Measurements from ENCODE around the gene EFS. TPM values are rescaled to one million over a fixed set of nuclear protein-coding genes. Genes with fewer than 3 reads are reported as not detected.
A peak's percentile ranks its signal among the peaks of the same experiment; 100 is the strongest.

EFS gene
- total and polyA plus RNA-seq, 10 of the 15 experiments (the other 5 are each of a cell fraction or from before 2014, with no cell fraction given): 0.08 TPM; not detected in 9

DNA sequence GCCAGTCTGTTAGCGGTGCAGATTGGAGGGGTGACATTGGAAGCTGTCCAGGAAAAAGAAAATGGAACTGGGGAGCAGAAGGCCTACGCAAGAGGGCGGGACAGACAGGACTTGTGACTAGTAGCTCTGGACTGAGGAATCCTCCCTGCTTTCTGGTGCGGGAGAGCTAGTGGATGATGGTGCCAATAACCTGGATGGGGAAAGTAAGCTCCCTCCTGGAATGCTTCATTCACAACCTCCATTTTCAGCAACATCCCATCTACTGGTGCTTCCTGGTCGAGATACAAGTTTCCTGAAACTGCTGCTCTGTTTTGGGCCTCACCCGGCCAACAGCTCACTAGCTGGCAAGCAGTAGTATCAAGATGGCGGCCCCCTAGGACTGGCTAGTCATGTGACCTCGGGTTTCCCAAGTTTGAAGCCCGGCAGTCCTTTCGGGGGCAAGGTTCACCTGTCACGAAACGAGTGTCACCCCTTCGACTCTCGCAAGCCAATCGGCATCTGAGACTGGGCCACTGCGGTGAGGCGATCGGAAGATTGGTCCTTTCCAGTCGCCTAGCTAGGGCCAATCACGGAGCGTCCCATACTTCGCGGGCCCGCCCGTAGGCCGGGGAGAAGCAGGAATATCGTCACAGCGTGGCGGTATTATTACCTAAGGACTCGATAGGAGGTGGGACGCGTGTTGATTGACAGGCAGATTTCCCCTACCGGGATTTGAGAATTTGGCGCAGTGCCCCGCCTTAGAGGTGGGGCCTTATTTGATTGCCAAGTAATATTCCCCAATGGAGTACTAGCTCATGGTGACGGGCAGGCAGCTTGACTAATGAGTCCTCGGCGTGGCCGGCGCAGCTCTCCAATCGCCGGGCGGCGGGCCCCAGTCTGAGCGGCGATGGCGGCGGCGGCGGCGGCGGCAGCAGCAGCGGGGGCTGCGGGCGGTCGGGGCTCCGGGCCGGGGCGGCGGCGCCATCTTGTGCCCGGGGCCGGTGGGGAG is 44.1 kb downstream of the EFS start, which contains the start of gene PABPN1 (continued):
- peak; percentile 41 for TF ChIP-seq MEF2B (IDR thresholded peaks at IDR 0.05; ENCODE audit: partially characterized antibody, poor library complexity, severe bottlenecking)
- TF ChIP-seq SMAD1 (IDR thresholded peaks at IDR 0.05; ENCODE audit: low read depth, partially characterized antibody): peak; percentile 52
- TF ChIP-seq LARP7 (IDR thresholded peaks at IDR 0.05): peak; percentile 66; the same call in 1 of the 2 replicates
- TF ChIP-seq PBX3 (IDR thresholded peaks at IDR 0.05; ENCODE audit: insufficient replicate concordance, low read depth, low read length): peak; percentile 99
- TF ChIP-seq ZNF24 (IDR thresholded peaks at IDR 0.05): no peak
- peak; percentile 90 for TF ChIP-seq ATF7 (IDR thresholded peaks at IDR 0.05; ENCODE audit: low read depth)
- no peak for TF ChIP-seq ETV6 (conservative IDR thresholded peaks at IDR 0.05 in 1 of 2, IDR thresholded peaks at IDR 0.05 in 1 of 2; ENCODE audit: borderline replicate concordance in 1 of 2, low read depth in 1 of 2)
- TF ChIP-seq ZBTB33 (IDR thresholded peaks at IDR 0.05): no peak
- 0 out of 2 replicates have a peak, but pooled peaks have one; percentile 18 for TF ChIP-seq RB1 (IDR thresholded peaks at IDR 0.05; ENCODE audit: borderline replicate concordance)
- peak; percentile 59 to 84; a peak in 3 of 4 replicates for TF ChIP-seq BHLHE40 (IDR thresholded peaks at IDR 0.05; ENCODE audit: borderline replicate concordance in 1 of 2, low read depth in 2 of 2, low read length in 1 of 2)
- TF ChIP-seq NFYB (IDR thresholded peaks at IDR 0.05; ENCODE audit: insufficient read depth, low read depth, low read length): no peak; the same call in none of the 2 replicates
- TF ChIP-seq TCF12 (IDR thresholded peaks at IDR 0.05; ENCODE audit: low read depth, low read length): no peak
- no peak for TF ChIP-seq BRCA1 (IDR thresholded peaks at IDR 0.05; ENCODE audit: low read depth, low read length)
- TF ChIP-seq NR2F1 (conservative IDR thresholded peaks at IDR 0.05): peak; percentile 88
- TF ChIP-seq ELK1 (IDR thresholded peaks at IDR 0.05; ENCODE audit: low read depth, low read length): no peak
- no peak for TF ChIP-seq TCF3 (IDR thresholded peaks at IDR 0.05; ENCODE audit: borderline replicate concordance, insufficient read depth, low read depth, low read length)
- peak; percentile 76; the same call in 1 of the 2 replicates for TF ChIP-seq HDGF (IDR thresholded peaks at IDR 0.05)
- TF ChIP-seq SRF (IDR thresholded peaks at IDR 0.05; ENCODE audit: low read depth in 2 of 2, low read length in 2 of 2): peak; percentile 57 to 80
- TF ChIP-seq CEBPB (IDR thresholded peaks at IDR 0.05; ENCODE audit: borderline replicate concordance in 1 of 2, low read depth in 2 of 2, low read length in 2 of 2): no peak
- no peak; the same call in 1 of the 2 replicates for TF ChIP-seq PAX5 (IDR thresholded peaks at IDR 0.05; ENCODE audit: borderline replicate concordance, low read depth, low read length)
- peak; percentile 59; the same call in 1 of the 2 replicates for TF ChIP-seq NKRF (conservative IDR thresholded peaks at IDR 0.05)
